Stimulated activated CD4-positive, alpha-beta T cell treated with anti-CD3 and anti-CD28 coated beads, Interleukin-15, amount 100 ng/mL, for 48 hours (primary cell): ENCODE data around the gene FSIP1.

Experiments
- DNase-seq, 2 donors: peaks; one replicate each; pipeline ENCODE4 v3.0.0-alpha.2; 2020; ENCODE audit warnings: low read depth in 2 of 2

Gene FSIP1

DNA sequence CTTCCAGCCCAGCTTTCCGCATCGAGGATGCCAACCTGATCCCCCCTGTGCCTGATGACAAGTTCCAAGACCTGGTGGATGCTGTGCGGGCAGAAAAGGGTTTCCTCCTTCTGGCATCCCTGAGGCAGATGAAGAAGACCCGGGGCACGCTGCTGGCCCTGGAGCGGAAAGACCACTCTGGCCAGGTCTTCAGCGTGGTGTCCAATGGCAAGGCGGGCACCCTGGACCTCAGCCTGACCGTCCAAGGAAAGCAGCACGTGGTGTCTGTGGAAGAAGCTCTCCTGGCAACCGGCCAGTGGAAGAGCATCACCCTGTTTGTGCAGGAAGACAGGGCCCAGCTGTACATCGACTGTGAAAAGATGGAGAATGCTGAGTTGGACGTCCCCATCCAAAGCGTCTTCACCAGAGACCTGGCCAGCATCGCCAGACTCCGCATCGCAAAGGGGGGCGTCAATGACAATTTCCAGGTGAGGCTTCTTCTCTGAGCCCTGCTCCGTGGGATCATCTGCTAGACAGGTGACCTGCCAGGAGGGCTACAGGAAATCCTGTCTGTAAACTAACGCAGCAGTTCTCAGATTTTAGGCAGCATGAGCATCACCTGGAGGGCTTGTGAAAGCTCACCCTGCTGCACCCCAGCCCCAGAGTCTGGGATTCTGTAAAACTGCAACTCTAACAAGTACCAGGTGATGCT is 200.2 kb downstream of the FSIP1 start:
- DNase-seq = no peak

- DNase-seq = no peak
Measured at GRCh38 chr15:39581793-39582285, 200.8 kb downstream of the FSIP1 start.

DNA sequence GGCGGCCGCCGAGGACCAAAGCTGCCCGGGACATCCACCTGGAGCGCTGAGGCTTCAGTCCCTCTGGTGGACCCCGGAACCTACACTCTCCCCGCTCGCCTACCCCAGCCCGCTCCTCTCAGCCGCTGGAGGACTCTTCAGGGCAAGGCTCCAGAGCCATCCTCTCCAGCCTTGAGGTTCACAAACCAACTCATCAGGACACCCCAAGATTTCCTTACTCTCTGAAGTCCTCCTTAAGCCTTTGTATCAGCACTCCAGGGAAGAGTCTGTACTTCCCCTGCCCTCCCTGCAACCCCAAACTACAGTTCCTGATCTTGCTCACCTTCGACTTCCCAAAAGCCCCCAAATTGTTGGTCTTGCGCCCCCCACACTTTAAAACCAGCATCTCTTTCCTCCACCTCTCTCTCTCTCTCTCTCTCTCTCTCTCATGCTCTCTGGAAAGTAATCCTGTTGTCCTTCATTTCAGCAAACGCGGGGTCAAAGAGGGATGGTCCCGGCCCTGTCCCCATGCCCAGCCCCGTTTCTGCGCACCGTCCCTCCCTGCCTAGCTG is 201.3 kb downstream of the FSIP1 start:
- DNase-seq = peak in 1 of 2 donors; percentile 2

- DNase-seq = peak in 1 of 2 donors; percentile 26
Measured at GRCh38 chr15:39580485-39581241, 202.0 kb downstream of the FSIP1 start, which contains the start of gene THBS1. THBS1 (plus strand) TSS chr15:39581079; CDS start chr15:39581858, 779 bp downstream.

DNA sequence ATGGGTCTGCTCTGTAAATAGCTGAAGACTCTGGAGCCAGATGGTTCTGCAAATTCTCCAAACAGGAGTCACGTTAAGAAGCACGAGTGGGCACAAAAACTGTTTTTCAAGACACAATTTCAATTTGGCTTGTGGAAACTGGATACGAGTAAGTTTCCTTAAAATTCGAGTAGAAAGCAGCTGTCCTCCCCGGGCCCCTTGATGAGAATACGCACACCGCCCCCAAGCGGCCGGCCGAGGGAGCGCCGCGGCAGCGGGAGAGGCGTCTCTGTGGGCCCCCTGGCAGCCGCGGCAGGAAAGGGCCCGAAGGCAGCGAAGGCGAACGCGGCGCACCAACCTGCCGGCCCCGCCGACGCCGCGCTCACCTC is 202.5 kb downstream of the FSIP1 start:
- peak; percentile 71 to 84 for DNase-seq

- no peak for DNase-seq
Measured at GRCh38 chr15:39579487-39580116, 203.0 kb downstream of the FSIP1 start.

GRCh38 chr15:39578851-39579486 is 203.7 kb downstream of the FSIP1 start:
- DNase-seq = no peak

- no peak for DNase-seq
Measured at GRCh38 chr15:39575180-39575579, 207.5 kb downstream of the FSIP1 start.

DNA sequence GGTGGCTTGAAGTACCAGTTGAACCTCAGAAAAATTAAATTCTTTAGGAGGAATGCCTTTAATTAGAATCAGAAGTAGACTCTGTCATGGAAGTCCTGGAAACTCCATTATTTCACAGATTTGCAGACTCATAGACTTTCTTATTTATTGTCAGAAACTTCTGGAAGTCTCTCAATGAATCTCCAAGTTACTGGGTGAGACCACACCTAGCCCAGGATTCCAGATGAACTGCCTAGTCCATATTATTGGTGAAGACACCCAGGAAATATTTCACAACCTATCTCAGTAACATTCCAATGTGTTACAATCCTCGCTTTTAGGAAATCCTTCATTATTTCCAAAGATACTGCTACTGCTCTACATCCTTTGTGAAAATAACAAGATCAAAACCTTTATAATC is 208.2 kb downstream of the FSIP1 start:
- no peak for DNase-seq

DNA sequence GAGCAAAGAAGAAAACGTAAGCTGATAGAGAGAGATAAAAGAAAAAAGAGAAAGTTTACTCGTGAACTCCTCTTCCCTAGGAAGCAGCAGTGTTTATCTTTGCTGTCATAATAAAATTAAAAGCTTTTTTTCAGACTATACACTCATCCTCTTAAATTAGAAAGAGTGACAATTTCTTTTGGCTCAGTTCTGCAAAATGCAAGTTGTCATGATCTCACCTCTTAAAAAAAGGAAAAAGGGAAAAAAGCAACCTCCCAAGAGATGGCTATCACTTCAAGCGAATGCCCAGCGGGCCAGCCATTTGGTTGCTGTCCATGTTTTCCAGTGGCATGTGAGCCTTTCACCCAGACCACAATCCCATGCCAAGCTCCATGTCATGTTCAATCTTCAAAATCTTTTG is 208.8 kb downstream of the FSIP1 start:
- DNase-seq = no peak

GRCh38 chr15:39573287-39573686 is 209.4 kb downstream of the FSIP1 start:
- DNase-seq = no peak

DNA sequence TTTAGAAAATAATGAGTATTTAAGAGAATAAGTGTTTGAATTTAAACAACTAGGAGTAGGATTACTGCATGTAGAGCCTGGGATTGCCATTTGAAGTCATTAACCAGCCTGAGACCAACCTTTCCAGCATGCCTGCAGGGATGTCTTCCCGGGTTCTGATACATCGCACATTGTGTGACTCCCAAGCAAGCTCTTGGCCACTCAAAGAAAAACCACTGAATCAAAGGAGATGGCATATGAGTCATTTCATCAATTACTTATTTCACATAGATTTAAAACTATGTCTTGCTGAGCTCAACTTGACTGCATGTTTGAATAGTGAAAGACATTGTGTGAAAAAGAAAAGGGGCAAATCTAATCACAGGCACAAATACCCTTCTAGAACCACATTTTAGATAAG is 216.8 kb downstream of the FSIP1 start:
- DNase-seq = no peak

DNA sequence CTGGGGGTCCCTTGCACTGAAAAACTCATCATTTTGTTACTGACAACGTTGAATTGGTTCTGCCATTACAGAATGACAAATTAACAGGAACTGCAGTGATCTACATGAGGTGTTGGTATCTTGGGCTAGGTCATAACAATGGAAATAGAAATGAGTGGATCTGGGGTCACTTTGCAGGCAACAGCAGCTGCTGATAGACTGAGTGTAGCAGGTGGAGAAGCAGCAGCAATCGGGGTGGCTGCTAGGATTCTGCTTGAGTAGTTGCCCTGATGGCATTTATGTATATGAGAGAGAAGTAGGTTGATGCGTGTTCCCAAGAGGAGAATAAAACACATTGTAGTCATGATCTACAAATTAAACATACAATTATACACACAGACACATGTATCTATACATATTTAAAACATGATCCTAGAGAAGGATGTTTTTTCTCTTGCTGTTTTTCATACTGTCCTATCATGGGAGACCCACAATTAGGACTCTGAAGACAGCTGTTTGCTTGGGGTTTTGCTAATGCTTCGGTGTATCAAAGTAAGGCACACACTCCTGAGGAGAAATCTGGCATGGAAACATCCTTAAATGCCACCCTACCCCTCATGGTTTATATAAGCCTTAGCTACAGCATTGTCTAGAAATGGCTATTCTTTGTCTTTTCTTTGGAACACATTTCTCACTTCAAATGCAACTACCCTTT is 217.5 kb downstream of the FSIP1 start:
- no peak for DNase-seq

DNA sequence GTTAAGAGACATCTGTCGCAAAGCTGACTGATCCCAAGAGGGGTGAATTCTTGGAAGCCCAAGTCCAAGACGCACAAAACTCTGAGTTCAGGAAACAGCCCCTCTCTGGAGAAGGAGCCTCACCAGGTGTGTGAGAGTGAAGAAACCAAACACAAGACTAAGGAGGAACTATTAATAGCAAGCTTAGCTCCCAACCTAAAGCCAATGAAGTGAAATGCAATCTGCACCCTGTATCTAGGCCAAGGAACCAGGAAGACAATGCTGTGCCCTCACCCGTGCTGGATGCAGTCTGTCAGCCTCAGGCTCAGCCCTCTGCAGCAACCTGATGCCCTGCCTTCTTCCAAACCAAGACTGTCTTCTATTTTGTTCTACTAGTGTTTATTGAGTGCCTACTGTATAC is 224.2 kb downstream of the FSIP1 start:
- DNase-seq = no peak

DNA sequence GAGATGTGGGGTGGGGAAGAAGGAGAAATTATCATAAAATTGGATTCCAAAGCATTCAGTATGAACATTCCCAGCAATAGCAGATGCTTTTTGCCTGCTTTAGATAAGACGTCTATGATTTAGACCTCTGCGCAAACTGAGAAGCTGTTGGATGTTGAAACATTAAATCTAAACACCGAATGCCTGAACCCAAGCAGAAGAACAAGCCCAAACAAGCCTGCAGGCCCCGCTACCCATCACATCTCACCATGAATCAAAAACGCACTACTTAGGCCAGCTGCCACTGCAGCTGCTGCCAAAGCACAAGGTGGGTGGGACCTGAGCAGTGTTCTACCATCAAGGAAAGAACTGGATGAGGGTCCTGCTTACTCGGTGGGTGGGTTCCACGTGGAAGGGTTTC is 226.2 kb downstream of the FSIP1 start:
- no peak for DNase-seq

DNA sequence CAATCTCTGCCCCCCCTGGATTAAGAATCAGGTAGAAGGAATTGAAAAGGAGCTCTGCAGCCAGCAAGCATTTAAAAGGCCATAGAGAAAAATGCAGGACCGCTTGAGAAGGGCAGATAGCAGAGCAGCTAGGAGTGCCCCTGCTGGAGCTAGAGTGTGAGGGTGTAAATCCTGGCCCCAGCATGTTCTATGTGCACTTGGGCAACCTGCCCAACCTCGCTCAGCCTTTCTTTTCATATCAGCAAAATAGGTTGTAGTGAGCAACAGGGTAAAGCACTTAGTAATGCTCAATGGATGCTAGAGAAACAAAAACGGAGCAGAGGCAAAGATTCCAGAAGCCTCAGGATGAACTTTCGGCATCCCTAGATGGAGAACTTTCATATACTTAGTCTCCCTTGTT is 226.8 kb downstream of the FSIP1 start:
- no peak for DNase-seq

GRCh38 chr15:39554746-39555387 is 227.8 kb downstream of the FSIP1 start:
- DNase-seq = no peak

- no peak for DNase-seq
Measured at GRCh38 chr15:39553947-39554693, 228.5 kb downstream of the FSIP1 start.

- DNase-seq = no peak
Measured at GRCh38 chr15:39552556-39552955, 230.1 kb downstream of the FSIP1 start.

GRCh38 chr15:39551476-39551875 is 231.2 kb downstream of the FSIP1 start:
- no peak for DNase-seq
